GM23248 (cell line): ENCODE measurements around the gene VASP. TPM values are rescaled to one million over a fixed set of nuclear protein-coding genes. Genes with fewer than 3 reads are reported as not detected.

Source experiments
- DNase-seq: peaks from one replicate; pipeline ENCODE4 v3.0.0-alpha.2; 2015
- H2AFZ ChIP-seq: fragments of 200-600 bp; sonication (generic); 2 replicates; pipeline ENCODE4 v1.6.1; 2016; ENCODE audit warnings: antibody characterized with exemption
- H3F3A ChIP-seq: fragments of 200-600 bp; sonication (generic); 2 replicates; pipeline ENCODE4 v1.6.1; 2016; ENCODE audit warnings: mild to moderate bottlenecking, antibody characterized with exemption, mixed run types; ENCODE audit not compliant: insufficient read depth
- H3K27ac ChIP-seq: fragments of 200-600 bp; sonication (generic); 2 replicates; pipeline ENCODE4 v1.5.1; 2016; ENCODE audit warnings: mild to moderate bottlenecking
- H3K27me3 ChIP-seq: fragments of 200-600 bp; sonication (generic); replicated peaks from 2 replicates; pipeline ENCODE4 v1.6.1; 2016; ENCODE audit warnings: mild to moderate bottlenecking; ENCODE audit not compliant: insufficient read depth
- H3K36me3 ChIP-seq: fragments of 200-600 bp; sonication (generic); 2 replicates; pipeline ENCODE4 v1.6.1; 2016; ENCODE audit warnings: low read depth, mild to moderate bottlenecking
- H3K4me1 ChIP-seq: fragments of 200-600 bp; sonication (generic); 2 replicates; pipeline ENCODE4 v1.6.1; 2016; ENCODE audit warnings: mild to moderate bottlenecking; ENCODE audit not compliant: insufficient read depth
- H3K4me2 ChIP-seq: fragments of 200-600 bp; sonication (generic); one replicate; pipeline ENCODE4 v1.6.1; 2016; ENCODE audit warnings: mild to moderate bottlenecking; ENCODE audit not compliant: unreplicated experiment
- H3K4me3 ChIP-seq: fragments of 200-600 bp; sonication (generic); 2 replicates; pipeline ENCODE4 v1.5.1; 2016; ENCODE audit warnings: mild to moderate bottlenecking
- H3K79me2 ChIP-seq: fragments of 200-600 bp; sonication (generic); 2 replicates; pipeline ENCODE4 v1.6.1; 2016; ENCODE audit warnings: mild to moderate bottlenecking; ENCODE audit not compliant: insufficient read depth
- H3K9ac ChIP-seq: fragments of 200-600 bp; sonication (generic); 2 replicates; pipeline ENCODE4 v1.6.1; 2016; ENCODE audit warnings: mild to moderate bottlenecking
- H3K9me2 ChIP-seq: fragments of 200-600 bp; sonication (generic); 2 replicates; pipeline ENCODE4 v1.6.1; 2016; ENCODE audit warnings: mixed run types, mild to moderate bottlenecking, moderate library complexity; ENCODE audit not compliant: insufficient read depth
- H3K9me3 ChIP-seq: fragments of 200-600 bp; sonication (generic); one replicate; pipeline ENCODE4 v1.6.1; 2017; ENCODE audit warnings: low read depth
- H4K20me1 ChIP-seq: fragments of 200-600 bp; sonication (generic); 2 replicates; pipeline ENCODE4 v1.6.0; 2016; ENCODE audit not compliant: insufficient read depth
- EZH2 ChIP-seq: fragments of 200-600 bp; sonication (generic); IDR thresholded peaks from 2 replicates; pipeline ENCODE4 v1.6.1; 2018; ENCODE audit warnings: antibody characterized with exemption, mild to moderate bottlenecking; ENCODE audit not compliant: insufficient read depth, poor library complexity, severe bottlenecking
- EZH2phosphoT487 ChIP-seq: fragments of 200-600 bp; sonication (generic); IDR thresholded peaks from 2 replicates; pipeline ENCODE4 v1.6.1; 2018; ENCODE audit warnings: antibody characterized with exemption, moderate library complexity, mild to moderate bottlenecking, low read depth; ENCODE audit not compliant: insufficient read depth
- whole genome bisulfite sequencing, 2 experiments: methylation state at CpG; one replicate each; pipeline ENCODE4 v1.1.6; 2015 to 2017; ENCODE audit warnings: low lambda C conversion rate in 2 of 2, low coverage in 1 of 2; ENCODE audit errors: missing lambda C conversion rate in 2 of 2; 5-methylcytosine and 5-hydroxymethylcytosine counted together
- in situ Hi-C: fragments of 300-500 bp; cut with MboI; formaldehyde crosslinking; loops from 2 replicates; pipeline ENCODE4 v1.15.0; 2020
- polyA plus RNA-seq: library from polyadenylated mRNA; unstranded; fragments of >200 nt; fragmentation: Nextera tagmentation; extraction: Ambion mirVana; gene quantifications from 2 replicates; pipeline ENCODE4 v1.2.1, GENCODE V29; 2016
- total RNA-seq: library from RNA; depleted of rRNA; stranded (reverse); fragments of >200 nt; shearing (Covaris generic); gene quantifications from 2 replicates; pipeline ENCODE4 v1.2.3, GENCODE V29; 2014

The VASP gene
- total and polyA plus RNA-seq, 2 experiments from 2014 or later: 31.9 to 135 TPM

DNA sequence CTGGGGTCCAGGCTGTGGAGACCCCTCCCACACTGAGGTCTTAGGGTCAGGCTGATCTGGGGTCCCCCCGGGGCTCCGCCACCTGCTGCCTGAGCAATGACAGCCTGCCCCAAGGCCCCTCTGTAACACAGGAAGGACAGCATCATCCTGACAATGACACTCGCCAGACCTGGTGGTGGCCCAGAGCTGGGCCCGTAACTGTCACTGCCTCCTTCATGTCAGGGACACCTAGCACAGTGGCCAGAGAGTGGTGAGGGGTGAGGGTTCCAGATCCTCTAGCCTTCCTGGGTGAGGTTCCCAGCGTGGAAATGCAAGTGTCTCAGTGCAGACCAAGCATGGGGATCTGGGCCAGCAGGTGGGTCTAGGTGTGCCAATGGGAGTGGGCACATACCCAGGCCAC, 49.6 kb downstream of the VASP start:
- no peak for DNase-seq
- H3F3A ChIP-seq: no peaks in the 10 kb centered on the region
- TF ChIP-seq EZH2phosphoT487: no peak
- no peak overlapping the region for H3K4me3 ChIP-seq
- in situ Hi-C loops: no loop called here
- no peaks in the 10 kb centered on the region for H3K27me3 ChIP-seq
- no peak overlapping the region for H3K4me2 ChIP-seq
- H4K20me1 ChIP-seq: no peaks in the 10 kb centered on the region
- H3K9me2 ChIP-seq: no peaks in the 10 kb centered on the region
- H3K36me3 ChIP-seq: no peaks in the 10 kb centered on the region
- H3K79me2 ChIP-seq: no peaks in the 10 kb centered on the region; the same call in 1 of the 2 replicates
- no peak overlapping the region for H3K27ac ChIP-seq
- H3K9ac ChIP-seq: no peak overlapping the region
- no peaks in the 10 kb centered on the region for H3K4me1 ChIP-seq
- H3K9me3 ChIP-seq: no peaks in the 10 kb centered on the region
- 94 to 96% methylated on average over 5 of the region's 5 CpGs for WGBS, 2 experiments
- no peak overlapping the region for H2AFZ ChIP-seq

DNA sequence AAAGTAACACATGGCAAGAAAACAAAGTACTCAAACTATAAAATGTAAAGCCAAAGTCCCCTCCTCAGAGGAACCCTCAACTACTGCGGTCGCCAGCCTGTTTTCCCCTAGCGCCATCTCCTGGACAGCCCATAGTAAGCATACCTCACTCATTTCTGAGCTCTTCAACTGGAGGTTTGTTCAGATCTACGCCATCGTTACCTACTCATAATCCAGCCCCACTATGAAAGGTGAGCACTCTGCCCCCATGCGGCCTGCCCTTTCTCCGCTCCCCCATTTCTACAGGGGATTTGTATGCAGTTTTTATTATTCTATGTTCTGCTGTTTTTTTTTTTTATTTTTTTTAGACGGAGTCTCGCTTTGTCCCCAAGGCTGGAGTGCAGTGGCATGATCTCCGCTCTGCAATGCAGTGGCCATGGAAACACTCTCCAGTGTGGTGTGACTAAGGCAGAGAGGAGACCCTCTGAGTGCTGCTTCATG, 51.2 kb downstream of the VASP start:
- Histone ChIP-seq H3F3A (no peaks in the 10 kb centered on the region), H3K36me3 (no peaks in the 10 kb centered on the region), H4K20me1 (no peaks in the 10 kb centered on the region), H3K27ac (no peak overlapping the region), H3K4me3 (no peak overlapping the region), H3K9me3 (no peaks in the 10 kb centered on the region), H3K4me1 (no peaks in the 10 kb centered on the region), H3K27me3 (no peaks in the 10 kb centered on the region), H3K79me2 (no peaks in the 10 kb centered on the region; the same call in 1 of the 2 replicates), H3K4me2 (no peak overlapping the region), H3K9me2 (no peaks in the 10 kb centered on the region), H2AFZ (no peak overlapping the region), H3K9ac (no peak overlapping the region)
- in situ Hi-C loops: no loop called here
- TF ChIP-seq EZH2phosphoT487 (no peak), EZH2 (no peak)
- 60 to 62% methylated on average over 10 of the region's 10 CpGs for WGBS, 2 experiments
- DNase-seq: peak; percentile 64

DNA sequence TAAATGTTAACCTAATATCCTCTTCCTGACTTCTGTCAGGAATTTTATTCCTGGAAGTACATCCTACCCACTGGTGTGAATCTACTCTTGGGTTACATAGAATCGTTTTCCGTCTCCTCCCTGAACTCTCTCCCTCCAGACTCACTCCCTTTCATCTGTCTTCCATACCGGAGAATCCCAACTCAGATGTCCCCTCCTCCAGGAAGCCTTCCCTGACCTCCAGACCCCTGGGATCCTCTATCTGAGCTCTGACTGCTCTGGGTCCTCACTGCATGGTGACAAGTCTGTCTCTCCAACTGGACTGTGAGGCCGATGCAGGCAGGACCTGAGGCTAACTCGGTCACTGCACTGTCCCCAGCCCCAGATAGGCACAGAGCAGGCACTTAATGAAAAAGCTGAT, 52.8 kb downstream of the VASP start:
- DNase-seq: no peak
- H3K4me3 ChIP-seq: no peak overlapping the region
- in situ Hi-C loops: no loop called here
- no peak overlapping the region for H2AFZ ChIP-seq
- H3F3A ChIP-seq: no peaks in the 10 kb centered on the region
- H3K79me2 ChIP-seq: no peaks in the 10 kb centered on the region; the same call in 1 of the 2 replicates
- TF ChIP-seq EZH2 (no peak), EZH2phosphoT487 (no peak)
- no peaks in the 10 kb centered on the region for H3K27me3 ChIP-seq
- H3K36me3 ChIP-seq: no peaks in the 10 kb centered on the region
- no peaks in the 10 kb centered on the region for H3K9me2 ChIP-seq
- no peaks in the 10 kb centered on the region for H3K9me3 ChIP-seq
- no peak overlapping the region for H3K9ac ChIP-seq
- no peak overlapping the region for H3K27ac ChIP-seq
- no peaks in the 10 kb centered on the region for H3K4me1 ChIP-seq
- no peaks in the 10 kb centered on the region for H4K20me1 ChIP-seq
- H3K4me2 ChIP-seq: no peak overlapping the region
- 76 to 82% methylated on average over 5 of the region's 5 CpGs for WGBS, 2 experiments

DNA sequence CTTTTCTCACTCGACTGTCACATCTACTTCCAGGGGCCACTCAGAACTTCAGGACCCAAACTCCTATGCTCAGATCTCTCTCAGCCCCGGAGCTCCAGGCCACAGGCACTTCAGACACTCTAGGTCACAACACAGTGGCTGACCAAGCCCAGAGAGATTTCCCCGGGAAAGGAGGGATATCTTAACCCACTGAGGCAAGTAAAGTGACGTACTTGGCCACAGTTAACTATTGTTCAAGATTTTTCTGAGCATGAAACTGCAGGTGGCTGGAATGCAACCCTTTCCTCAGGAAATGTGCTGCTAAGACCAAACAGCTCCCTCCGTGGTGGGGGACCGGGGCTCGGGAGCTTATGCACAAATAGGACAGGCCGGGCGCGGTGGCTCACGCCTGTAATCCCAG, 53.4 kb downstream of the VASP start:
- Histone ChIP-seq H2AFZ (no peak overlapping the region), H3F3A (no peaks in the 10 kb centered on the region), H3K4me2 (no peak overlapping the region), H3K4me3 (no peak overlapping the region), H3K4me1 (no peaks in the 10 kb centered on the region), H3K36me3 (no peaks in the 10 kb centered on the region), H3K9ac (no peak overlapping the region), H4K20me1 (no peaks in the 10 kb centered on the region), H3K9me3 (no peaks in the 10 kb centered on the region), H3K9me2 (no peaks in the 10 kb centered on the region), H3K79me2 (peaks cover 5% of the 10 kb centered on the region; the same call in 1 of the 2 replicates), H3K27me3 (no peaks in the 10 kb centered on the region), H3K27ac (no peak overlapping the region)
- TF ChIP-seq EZH2 (no peak), EZH2phosphoT487 (no peak)
- no peak for DNase-seq
- 79% methylated on average over 11 of the region's 11 CpGs for WGBS, 2 experiments
- in situ Hi-C loops: no loop called here
